Loucy (cell line): Measurements from ENCODE around the gene PROM2.

Source experiments
- H2AFZ ChIP-seq: fragments of 200-600 bp; sonication (generic); 2 replicates; pipeline ENCODE4 v1.6.0; 2016; ENCODE audit warnings: antibody characterized with exemption, mild to moderate bottlenecking, low read length, moderate library complexity
- H3F3A ChIP-seq: fragments of 200-600 bp; 2 replicates; pipeline ENCODE4 v1.6.0; 2016; ENCODE audit warnings: antibody characterized with exemption, low read depth, mild to moderate bottlenecking
- H3K27me3 ChIP-seq: fragments of 200-600 bp; sonication (generic); 2 replicates; pipeline ENCODE4 v1.6.1; 2014; ENCODE audit warnings: low read length, mild to moderate bottlenecking; ENCODE audit not compliant: insufficient read depth, poor library complexity, severe bottlenecking
- H3K36me3 ChIP-seq: fragments of 200-600 bp; sonication (generic); 2 replicates; pipeline ENCODE4 v1.6.1; 2016; ENCODE audit warnings: low read length; ENCODE audit not compliant: insufficient read depth
- H3K4me1 ChIP-seq: fragments of 200-600 bp; sonication (generic); 2 replicates; pipeline ENCODE4 v1.5.1; 2014; ENCODE audit warnings: low read length, mild to moderate bottlenecking; ENCODE audit not compliant: insufficient read depth, poor library complexity, severe bottlenecking
- H3K4me2 ChIP-seq: fragments of 200-600 bp; sonication (generic); 2 replicates; pipeline ENCODE4 v1.6.0; 2014; ENCODE audit warnings: antibody characterized with exemption, low read length, low read depth, mild to moderate bottlenecking; ENCODE audit not compliant: poor library complexity, severe bottlenecking
- H3K4me3 ChIP-seq: fragments of 200-600 bp; sonication (generic); 2 replicates; pipeline ENCODE4 v1.5.1; 2014; ENCODE audit warnings: low read length, mild to moderate bottlenecking, mixed read lengths; ENCODE audit not compliant: poor library complexity, severe bottlenecking
- H3K79me2 ChIP-seq: fragments of 200-600 bp; sonication (generic); 2 replicates; pipeline ENCODE4 v1.6.1; 2014; ENCODE audit warnings: low read length; ENCODE audit not compliant: insufficient read depth
- H3K9ac ChIP-seq: fragments of 200-600 bp; sonication (generic); 2 replicates; pipeline ENCODE4 v1.6.0; 2014; ENCODE audit warnings: mild to moderate bottlenecking, low read depth, low read length, moderate library complexity; ENCODE audit not compliant: poor library complexity, severe bottlenecking
- H3K9me2 ChIP-seq: fragments of 200-600 bp; sonication (generic); replicated peaks from 2 replicates; pipeline ENCODE4 v1.6.1; 2016; ENCODE audit warnings: low read depth, low read length, mixed read lengths
- H3K9me3 ChIP-seq: fragments of 200-600 bp; sonication (generic); 2 replicates; pipeline ENCODE4 v1.6.1; 2014; ENCODE audit warnings: mild to moderate bottlenecking, antibody characterized with exemption, low read length, low read depth; ENCODE audit not compliant: insufficient read depth
- H4K20me1 ChIP-seq: fragments of 200-600 bp; sonication (generic); 2 replicates; pipeline ENCODE4 v1.6.0; 2014; ENCODE audit warnings: antibody characterized with exemption, low read length, mild to moderate bottlenecking; ENCODE audit not compliant: insufficient read depth, poor library complexity, severe bottlenecking
- EZH2phosphoT487 ChIP-seq: fragments of 200-600 bp; IDR thresholded peaks from 2 replicates; pipeline ENCODE4 v1.6.1; 2018; ENCODE audit warnings: antibody characterized with exemption, mild to moderate bottlenecking, moderate library complexity, borderline replicate concordance
- TF ChIP-seq, protein P1 (sequence below): fragments of 200-600 bp; sonication (generic); conservative IDR thresholded peaks from 2 replicates; pipeline ENCODE4 v1.5.1; 2014; ENCODE audit warnings: mild to moderate bottlenecking, antibody characterized with exemption, low read length

Gene PROM2

DNA sequence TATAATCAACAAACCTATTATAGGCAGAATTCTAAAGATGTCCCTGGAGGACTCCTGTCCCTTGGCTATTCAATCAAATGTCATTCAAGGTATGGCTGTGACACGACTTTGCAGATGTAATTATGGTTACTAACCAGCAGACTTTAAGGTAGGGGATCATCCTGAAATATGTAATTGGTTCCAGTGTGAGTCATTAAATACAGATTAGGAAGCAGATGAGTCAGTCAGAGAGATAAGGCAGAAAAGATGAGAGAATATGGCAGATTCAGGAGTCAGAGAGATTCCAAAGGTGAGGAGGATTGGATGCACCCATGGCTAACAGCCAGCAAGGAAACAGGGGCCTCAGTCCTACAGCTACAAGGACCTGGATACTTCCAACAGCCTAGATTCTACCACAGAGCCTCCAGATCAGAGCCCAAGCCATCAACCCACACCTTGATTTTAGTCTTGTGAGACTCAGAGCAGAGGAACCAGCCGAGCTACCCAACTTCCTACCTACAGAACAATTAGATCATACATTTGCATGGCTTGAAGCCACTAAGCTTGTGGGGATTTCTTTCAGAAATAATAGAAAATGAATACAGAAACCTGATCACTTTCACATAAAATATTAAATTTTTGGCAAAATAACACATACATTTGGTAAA is 11.2 kb upstream of the PROM2 start:
- no peak overlapping the region for H2AFZ ChIP-seq
- no peak overlapping the region for H3K4me2 ChIP-seq
- TF ChIP-seq EZH2phosphoT487, result no peak
- TF ChIP-seq, protein P1, sequence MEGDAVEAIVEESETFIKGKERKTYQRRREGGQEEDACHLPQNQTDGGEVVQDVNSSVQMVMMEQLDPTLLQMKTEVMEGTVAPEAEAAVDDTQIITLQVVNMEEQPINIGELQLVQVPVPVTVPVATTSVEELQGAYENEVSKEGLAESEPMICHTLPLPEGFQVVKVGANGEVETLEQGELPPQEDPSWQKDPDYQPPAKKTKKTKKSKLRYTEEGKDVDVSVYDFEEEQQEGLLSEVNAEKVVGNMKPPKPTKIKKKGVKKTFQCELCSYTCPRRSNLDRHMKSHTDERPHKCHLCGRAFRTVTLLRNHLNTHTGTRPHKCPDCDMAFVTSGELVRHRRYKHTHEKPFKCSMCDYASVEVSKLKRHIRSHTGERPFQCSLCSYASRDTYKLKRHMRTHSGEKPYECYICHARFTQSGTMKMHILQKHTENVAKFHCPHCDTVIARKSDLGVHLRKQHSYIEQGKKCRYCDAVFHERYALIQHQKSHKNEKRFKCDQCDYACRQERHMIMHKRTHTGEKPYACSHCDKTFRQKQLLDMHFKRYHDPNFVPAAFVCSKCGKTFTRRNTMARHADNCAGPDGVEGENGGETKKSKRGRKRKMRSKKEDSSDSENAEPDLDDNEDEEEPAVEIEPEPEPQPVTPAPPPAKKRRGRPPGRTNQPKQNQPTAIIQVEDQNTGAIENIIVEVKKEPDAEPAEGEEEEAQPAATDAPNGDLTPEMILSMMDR, result no peak
- no peaks in the 10 kb centered on the region for H3F3A ChIP-seq
- H3K4me3 ChIP-seq, result no peak overlapping the region
- no peaks in the 10 kb centered on the region for H3K79me2 ChIP-seq
- no peaks in the 10 kb centered on the region for H3K27me3 ChIP-seq
- no peaks in the 10 kb centered on the region for H3K4me1 ChIP-seq
- H3K9me2 ChIP-seq, result no peaks in the 10 kb centered on the region
- no peak overlapping the region for H3K9ac ChIP-seq
- no peaks in the 10 kb centered on the region for H3K36me3 ChIP-seq
- H4K20me1 ChIP-seq, result no peaks in the 10 kb centered on the region
- H3K9me3 ChIP-seq, result no peaks in the 10 kb centered on the region; the same call in 1 of the 2 replicates

DNA sequence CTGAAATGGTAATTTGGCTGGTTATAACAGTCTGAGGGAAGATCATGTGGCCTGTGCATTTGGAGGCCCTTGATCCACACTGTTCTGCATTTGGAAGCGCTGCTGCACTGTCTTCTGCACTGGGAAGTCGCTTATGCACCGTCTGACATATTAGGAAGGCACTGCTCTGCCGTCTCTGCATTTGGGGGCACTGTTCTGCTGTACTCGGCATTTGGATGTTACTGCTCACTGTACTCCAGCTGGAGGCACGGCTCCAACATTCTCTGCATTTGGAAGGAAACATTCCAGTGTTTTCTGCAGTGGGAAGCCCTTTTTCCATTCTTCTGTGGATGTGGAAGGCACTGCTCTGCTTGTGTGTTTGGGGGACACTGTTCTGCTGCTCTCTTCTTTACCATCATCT is 9.6 kb upstream of the PROM2 start:
- no peak overlapping the region for H3K4me3 ChIP-seq
- H3F3A ChIP-seq, result no peaks in the 10 kb centered on the region
- H3K36me3 ChIP-seq, result no peaks in the 10 kb centered on the region
- no peak for TF ChIP-seq EZH2phosphoT487
- TF ChIP-seq, protein P1, result no peak
- H2AFZ ChIP-seq, result no peak overlapping the region
- no peaks in the 10 kb centered on the region for H3K9me2 ChIP-seq
- no peaks in the 10 kb centered on the region for H4K20me1 ChIP-seq
- H3K27me3 ChIP-seq, result no peaks in the 10 kb centered on the region
- H3K9ac ChIP-seq, result no peak overlapping the region
- H3K9me3 ChIP-seq, result no peaks in the 10 kb centered on the region; the same call in 1 of the 2 replicates
- no peaks in the 10 kb centered on the region for H3K79me2 ChIP-seq
- H3K4me2 ChIP-seq, result no peak overlapping the region
- H3K4me1 ChIP-seq, result no peaks in the 10 kb centered on the region

DNA sequence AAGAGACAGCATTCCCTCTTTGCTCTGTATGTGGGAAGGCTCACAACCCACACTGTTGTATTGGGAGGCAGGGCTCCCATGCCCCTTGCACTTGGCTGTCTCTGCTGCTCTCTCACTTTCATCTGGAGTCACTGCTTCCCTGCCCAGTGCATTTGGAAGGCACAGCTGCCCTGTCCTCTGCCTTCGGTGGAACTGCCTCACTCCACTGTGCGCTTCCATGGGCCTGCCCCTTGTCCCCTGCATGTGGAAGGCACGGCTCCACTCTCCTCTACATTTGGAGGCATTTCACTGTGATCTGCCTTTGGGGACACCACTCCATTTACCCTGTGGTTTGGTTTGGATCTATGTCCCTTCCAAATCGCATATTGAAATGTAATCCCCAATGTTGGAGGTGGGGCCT is 9.1 kb upstream of the PROM2 start:
- Histone ChIP-seq H3K27me3 (no peaks in the 10 kb centered on the region), H3K79me2 (no peaks in the 10 kb centered on the region)

More for the DNA sequence above, 9.1 kb upstream of the PROM2 start:
- Histone ChIP-seq H2AFZ (no peak overlapping the region), H3K4me2 (no peak overlapping the region), H3K4me3 (no peak overlapping the region), H3K36me3 (no peaks in the 10 kb centered on the region), H3K9ac (no peak overlapping the region), H3K4me1 (no peaks in the 10 kb centered on the region), H3K9me3 (no peaks in the 10 kb centered on the region; the same call in 1 of the 2 replicates), H4K20me1 (no peaks in the 10 kb centered on the region), H3F3A (no peaks in the 10 kb centered on the region), H3K9me2 (no peaks in the 10 kb centered on the region)
- TF ChIP-seq, protein P1, result no peak
- TF ChIP-seq EZH2phosphoT487, result no peak
